ENCODE measurements around the gene FECH.
A peak's percentile ranks its signal among the peaks of the same experiment; 100 is the strongest.

The FECH gene

GRCh38 chr18:57579934-57580333 is 6.6 kb downstream of the FECH start:
- no peak for DNase-seq

GRCh38 chr18:57576316-57576715 is 10.2 kb downstream of the FECH start:
- DNase-seq = no peak

- DNase-seq = no peak
Observed at GRCh38 chr18:57575542-57575941, 11.0 kb downstream of the FECH start.

- DNase-seq = no peak
Observed at GRCh38 chr18:57574866-57575265, 11.6 kb downstream of the FECH start.

DNA sequence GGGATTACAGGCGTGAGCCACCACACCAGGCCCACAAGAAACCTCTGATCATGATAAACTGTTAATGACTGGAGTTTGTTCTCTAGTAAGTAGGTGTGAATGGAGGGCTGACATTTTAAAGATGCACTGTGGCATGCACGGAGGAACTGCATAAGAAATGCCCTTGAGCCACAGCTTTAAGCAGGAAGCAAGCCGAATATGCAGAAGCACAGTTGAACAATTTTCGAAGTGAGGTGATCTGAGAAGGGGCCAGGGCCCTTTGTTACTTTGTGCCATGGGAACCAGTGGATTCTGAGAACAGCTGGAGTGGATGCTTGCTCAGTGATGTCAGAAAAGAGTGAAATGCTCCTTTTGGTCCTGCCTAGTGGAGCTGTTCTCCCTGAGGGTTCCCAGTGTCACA is 16.3 kb downstream of the FECH start:
- no peak for DNase-seq

- no peak for DNase-seq
Observed at GRCh38 chr18:57569133-57569532, 17.4 kb downstream of the FECH start.

- no peak for DNase-seq
Observed at GRCh38 chr18:57561728-57562423, 24.6 kb downstream of the FECH start.

DNA sequence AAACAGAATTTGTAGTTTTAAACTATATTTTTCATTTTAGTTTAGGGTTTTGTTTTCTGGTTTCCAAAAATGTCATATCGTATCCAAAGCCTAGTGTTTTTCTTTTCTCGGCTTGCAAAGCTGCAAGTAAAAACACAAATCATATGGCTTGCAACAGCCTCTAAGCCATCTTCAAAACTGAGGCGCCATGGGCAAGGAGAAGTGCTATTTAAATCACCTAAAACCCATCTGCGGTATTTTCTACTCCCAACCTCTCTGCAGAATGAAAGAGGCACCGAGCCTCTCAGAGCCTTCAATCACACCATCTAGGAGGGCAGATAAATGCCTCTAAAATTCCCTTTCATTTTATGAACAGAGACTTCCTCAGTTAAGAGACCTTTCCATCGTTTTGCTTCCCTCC is 25.2 kb downstream of the FECH start:
- DNase-seq = no peak

- DNase-seq = no peak
Observed at GRCh38 chr18:57559314-57559713, 27.2 kb downstream of the FECH start.

DNA sequence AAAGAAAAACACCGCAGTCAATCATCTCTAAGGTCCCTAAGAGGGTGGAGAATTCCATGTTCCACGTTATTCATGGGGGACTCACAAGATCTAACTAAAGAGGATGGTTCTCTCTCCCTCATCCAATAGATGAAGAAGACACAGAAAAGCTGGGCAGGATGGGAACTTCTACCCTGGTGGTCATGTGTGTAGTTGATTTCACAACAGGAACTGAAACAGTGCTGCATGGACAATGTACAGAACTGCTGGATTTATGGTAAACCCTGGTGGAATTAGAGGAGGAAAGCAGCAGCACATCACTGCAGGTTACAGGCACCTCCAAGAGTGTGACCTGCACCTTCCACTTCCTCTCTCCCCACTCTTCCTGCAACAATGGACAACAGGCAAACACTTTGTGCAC is 31.4 kb downstream of the FECH start:
- no peak for DNase-seq

GRCh38 chr18:57550510-57550909 is 36.0 kb downstream of the FECH start:
- DNase-seq = no peak

- DNase-seq = no peak
Observed at GRCh38 chr18:57547260-57547659, 39.2 kb downstream of the FECH start.

DNA sequence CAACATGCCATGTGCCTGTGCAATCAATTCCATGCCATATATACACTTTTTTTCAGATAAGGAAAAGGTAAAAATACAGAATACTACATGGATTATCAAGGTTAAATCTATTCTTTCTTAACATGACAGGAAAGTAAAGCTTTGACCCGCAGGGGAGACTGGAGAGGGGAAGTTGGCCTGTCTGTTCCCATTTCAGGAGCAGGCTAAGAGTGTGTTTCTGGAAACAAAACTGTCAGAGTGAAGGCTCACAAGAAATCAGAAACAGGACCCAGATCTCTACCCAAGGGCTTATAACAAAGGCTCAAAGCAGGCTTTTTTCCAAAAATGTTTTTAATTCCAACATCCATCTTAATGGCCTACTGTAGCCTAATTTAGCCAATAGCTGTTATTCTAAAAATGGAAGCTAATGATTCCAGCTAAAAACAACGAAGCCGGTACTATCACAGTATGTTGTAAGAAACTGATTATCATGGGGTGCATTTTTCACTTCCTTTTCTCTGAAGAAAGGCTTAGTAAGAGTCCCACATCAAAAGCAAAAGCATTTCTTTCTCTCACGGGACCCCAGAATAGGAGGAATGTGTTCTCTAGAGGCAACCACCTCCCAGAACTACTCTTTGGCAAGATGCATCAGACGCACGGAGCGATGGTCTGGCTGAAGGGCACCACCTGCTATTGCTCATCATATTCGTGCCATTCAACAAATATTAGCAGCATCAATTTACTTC is 41.4 kb downstream of the FECH start:
- DNase-seq = peak; percentile 67

DNA sequence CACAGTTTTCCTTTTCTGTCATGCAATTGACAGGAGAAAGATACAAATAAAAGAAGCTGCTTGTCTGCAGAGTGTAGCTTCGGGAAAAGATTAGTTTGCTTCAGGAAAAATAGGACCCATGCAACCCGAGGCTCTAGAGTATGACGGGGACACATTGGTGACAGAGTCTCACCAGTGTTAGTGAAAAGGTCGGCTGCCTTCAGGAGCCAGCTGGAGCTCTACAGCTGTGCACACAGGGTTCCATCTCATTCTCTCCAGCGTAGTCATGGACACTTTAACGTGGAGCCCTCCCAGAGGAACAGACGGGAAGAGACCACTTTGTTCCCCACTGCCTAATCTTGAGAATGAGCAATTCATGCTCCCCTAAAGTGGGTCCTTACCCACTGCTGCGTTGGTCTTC is 42.9 kb downstream of the FECH start:
- DNase-seq = no peak

DNA sequence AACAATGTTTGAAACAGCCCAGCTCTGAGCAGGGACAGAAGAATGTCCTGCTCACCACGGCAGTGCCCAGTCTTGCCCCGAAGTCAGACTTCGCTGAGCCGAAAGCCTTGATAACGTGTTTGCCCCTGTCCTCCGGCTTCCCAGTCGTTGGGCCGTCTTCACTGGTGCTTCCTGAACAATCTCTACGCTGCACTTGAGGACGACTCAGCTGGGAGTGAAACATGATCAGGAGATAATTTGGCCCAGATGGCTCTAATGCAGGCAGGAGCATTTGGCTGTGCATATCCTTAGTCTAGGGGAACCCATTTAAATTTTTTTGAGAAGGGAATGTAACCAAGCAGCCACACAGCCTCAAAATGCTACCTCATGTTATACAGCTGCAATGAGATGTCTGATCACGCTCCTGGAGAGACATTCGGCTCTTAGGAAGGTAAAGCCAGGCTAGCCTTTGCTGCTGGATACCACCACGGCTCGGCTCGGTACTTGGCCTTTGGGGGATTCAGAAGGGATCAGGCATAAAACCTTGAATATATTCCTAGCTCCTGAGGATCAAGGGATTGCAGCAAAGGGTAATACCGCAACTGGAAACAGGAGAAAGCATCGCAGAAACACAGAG is 43.6 kb downstream of the FECH start:
- DNase-seq = no peak

GRCh38 chr18:57542126-57542525 is 44.4 kb downstream of the FECH start:
- no peak for DNase-seq

DNA sequence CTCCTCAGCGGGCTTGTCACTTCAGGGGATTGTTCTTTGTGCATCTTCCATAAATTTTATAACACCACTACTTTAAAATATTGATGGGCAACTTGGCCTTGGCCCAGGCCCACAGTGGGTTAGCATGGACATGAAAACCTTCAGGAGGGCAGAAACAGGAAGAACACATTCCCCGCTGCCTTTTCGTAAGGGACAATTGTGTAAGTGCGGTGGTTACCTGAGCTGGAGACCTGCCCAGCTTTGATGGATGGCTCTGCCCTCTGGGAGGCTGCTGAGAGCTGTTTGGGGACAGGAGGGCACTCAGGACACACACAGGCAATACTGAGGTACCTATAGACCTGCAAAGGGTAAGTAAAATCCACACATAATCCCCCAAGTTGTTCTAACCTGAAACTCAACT is 46.8 kb downstream of the FECH start:
- no peak for DNase-seq

DNA sequence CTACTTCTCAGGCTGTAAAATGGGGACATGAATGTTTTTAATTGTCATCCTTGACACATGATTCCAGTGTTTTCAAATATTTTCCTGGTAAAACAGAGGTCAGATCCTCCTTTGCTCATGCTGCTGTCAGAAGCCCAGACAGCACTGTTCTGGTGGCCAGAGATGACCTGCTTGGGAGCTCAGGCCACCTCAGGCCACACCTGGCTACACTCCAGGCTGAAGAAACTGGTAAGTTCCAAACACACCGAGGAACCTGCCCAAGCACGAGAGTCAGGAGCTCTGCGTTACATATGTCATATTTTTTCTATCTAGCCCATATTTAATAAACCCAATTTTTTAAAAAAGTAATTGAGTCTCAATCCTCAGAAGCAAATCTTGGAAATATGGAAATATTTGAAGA is 47.9 kb downstream of the FECH start:
- DNase-seq = no peak

DNA sequence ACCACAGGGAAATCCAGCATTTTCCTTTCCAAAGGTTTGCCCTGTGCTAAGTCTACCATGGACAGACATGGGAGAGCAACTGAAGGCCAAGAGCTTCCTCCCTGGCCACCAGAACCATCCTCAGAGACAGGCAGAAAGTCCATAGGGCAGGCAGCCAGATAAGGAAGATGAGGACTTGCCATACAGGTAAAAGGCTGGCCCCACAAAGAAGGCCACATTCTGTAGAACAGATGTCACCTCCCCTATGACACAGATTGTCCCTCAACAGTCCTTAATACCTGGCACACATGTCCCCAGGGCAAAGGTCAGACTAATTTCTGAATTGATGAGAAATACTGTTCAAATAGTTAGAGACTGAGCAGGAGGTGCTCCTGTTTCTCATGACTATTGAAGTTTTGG is 52.0 kb downstream of the FECH start:
- no peak for DNase-seq

- DNase-seq = no peak
Observed at GRCh38 chr18:57533868-57534510, 52.5 kb downstream of the FECH start.

DNA sequence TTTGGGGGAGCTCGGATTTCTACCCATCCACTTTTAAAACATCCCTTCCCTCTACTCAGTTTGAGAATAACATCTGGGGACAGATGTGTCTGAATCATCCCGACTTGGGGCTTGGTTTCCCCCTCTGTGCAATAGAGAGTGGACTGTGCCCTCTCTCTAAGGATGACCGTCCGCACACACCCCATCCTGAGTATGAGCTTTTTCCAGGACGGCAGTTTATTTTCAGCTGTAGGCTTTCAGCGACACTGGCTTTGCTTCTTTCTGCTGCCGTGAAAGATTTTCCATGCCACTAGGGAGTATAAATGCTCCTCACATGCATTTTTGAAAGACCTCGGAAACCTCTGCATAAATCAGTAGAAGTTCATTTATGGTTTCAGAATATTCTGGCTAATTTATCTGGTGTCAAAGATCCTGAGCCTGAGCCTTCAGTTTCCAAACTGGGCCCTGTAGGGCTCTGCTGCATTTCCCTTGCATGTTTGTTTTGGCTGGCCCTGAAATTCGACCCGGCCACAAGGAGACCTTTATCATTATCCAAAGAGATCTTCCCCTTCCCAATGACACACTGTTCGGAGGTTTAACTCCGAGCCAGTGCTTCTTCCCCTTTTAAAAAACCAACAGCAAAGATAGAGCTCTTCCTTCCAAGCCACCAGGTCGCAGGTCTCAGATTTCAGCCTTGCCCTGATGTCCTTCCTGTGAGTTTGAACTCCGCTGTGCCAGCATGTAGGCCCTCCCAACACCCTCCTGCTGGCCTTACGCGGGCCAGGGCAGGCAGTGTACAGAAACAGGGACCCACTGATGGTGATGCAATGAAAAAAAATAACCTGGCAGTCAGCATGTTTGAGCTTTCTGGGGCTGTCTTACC is 53.3 kb downstream of the FECH start:
- DNase-seq = no peak

DNA sequence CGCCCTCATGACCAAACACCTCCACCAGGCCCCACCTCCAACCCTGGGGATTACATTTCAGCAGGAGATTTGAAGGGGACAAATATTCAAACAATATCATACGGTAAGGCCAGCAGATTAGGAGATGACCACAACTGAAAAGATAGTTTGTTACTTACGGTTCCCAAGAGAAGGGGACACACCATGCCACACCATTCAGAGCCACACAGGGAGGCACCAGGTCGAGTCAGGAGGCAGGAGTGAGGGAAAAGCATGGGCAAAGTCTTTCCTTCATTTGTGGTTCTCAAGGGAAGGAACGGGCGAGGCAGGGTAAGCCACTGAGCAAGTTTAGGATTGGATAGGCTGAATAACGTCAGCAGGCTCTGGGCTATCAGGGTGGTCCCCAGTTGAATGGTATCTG is 57.4 kb downstream of the FECH start:
- DNase-seq = no peak
